ENCODE data around the gene CENPP. TPM values are rescaled to one million over a fixed set of nuclear protein-coding genes. Genes with fewer than 3 reads are reported as not detected.

Gene CENPP
- total RNA-seq, 1 experiment from 2014 or later = 14.3 TPM

DNA sequence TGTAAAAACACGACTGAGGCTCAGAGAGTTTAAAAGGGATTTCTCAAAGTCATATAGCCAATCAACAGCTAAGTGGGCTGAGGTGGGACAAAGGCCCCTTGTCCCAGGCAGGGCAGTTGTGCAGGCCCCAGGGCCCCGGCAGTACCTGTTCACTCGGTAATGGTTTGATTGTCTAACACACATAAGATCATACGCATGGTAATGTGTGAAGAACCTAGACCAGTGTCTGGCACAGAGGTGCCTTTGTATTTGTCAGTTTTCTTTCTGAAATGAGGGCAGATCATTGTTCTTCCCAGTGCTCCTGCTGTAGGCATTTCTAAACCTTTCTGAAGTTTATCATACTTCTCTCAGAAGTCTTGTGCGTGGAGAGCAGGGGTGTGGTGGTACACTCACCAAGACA is 277.3 kb downstream of the CENPP start:
- Mint-ChIP-seq H3K9me3 (peaks cover 21% of the 10 kb centered on the region), H3K4me1 (no peaks in the 10 kb centered on the region), H3K27ac (no peak overlapping the region), H3K4me3 (no peak overlapping the region), H3K27me3 (ENCODE audit: low read depth) (no peaks in the 10 kb centered on the region), H3K36me3 (peaks cover 17% of the 10 kb centered on the region)
- DNase-seq (ENCODE audit: low spot score) (no peak), ATAC-seq (no peak)
- CTCF ChIA-PET = interaction anchor here (0.6 to 0.7 kb wide), 2 partner anchors 55 to 425 kb away, joined by 3 to 5 read pairs; no protein-coding TSS in a partner anchor
- TF ChIP-seq ESRRA (CRISPR knock-in tag; IDR thresholded peaks at IDR 0.05; ENCODE audit: borderline replicate concordance) = no peak
- POLR2A ChIA-PET = no interaction called here

DNA sequence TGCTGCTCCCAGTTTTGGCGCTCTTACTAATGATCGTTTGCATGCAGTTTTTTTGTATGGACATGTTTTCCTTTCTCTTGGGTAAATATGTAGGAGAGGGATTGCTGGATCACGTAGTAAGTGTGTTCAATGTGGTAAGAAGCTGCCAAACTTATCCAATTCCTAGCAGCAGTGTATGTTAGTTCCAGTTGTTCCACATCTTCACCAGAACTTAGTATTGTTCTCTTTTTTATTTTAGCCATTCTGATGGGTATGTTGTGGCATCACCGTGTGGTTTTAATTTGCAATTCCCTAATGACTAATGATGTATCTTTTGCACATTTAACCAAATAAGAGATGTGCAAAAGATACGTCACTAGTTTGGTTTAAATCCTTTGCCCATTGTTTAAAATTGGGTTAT is 278.2 kb downstream of the CENPP start:
- Mint-ChIP-seq H3K4me3 (no peak overlapping the region), H3K36me3 (peaks cover 17% of the 10 kb centered on the region), H3K4me1 (no peaks in the 10 kb centered on the region), H3K27me3 (ENCODE audit: low read depth) (no peaks in the 10 kb centered on the region), H3K27ac (no peak overlapping the region), H3K9me3 (peaks cover 21% of the 10 kb centered on the region)
- no peak for ATAC-seq
- no peak for DNase-seq (ENCODE audit: low spot score)
- POLR2A ChIA-PET = no interaction called here
- no peak for TF ChIP-seq ESRRA (CRISPR knock-in tag; IDR thresholded peaks at IDR 0.05; ENCODE audit: borderline replicate concordance)
- TF ChIP-seq, protein P1, sequence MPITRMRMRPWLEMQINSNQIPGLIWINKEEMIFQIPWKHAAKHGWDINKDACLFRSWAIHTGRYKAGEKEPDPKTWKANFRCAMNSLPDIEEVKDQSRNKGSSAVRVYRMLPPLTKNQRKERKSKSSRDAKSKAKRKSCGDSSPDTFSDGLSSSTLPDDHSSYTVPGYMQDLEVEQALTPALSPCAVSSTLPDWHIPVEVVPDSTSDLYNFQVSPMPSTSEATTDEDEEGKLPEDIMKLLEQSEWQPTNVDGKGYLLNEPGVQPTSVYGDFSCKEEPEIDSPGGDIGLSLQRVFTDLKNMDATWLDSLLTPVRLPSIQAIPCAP (CRISPR knock-in tag; IDR thresholded peaks at IDR 0.05) = no peak
- no peak for TF ChIP-seq SMAD3 (CRISPR knock-in tag; IDR thresholded peaks at IDR 0.05; ENCODE audit: borderline replicate concordance)
- no peak for TF ChIP-seq PRRX2 (CRISPR knock-in tag; IDR thresholded peaks at IDR 0.05)
- TF ChIP-seq, protein P2, sequence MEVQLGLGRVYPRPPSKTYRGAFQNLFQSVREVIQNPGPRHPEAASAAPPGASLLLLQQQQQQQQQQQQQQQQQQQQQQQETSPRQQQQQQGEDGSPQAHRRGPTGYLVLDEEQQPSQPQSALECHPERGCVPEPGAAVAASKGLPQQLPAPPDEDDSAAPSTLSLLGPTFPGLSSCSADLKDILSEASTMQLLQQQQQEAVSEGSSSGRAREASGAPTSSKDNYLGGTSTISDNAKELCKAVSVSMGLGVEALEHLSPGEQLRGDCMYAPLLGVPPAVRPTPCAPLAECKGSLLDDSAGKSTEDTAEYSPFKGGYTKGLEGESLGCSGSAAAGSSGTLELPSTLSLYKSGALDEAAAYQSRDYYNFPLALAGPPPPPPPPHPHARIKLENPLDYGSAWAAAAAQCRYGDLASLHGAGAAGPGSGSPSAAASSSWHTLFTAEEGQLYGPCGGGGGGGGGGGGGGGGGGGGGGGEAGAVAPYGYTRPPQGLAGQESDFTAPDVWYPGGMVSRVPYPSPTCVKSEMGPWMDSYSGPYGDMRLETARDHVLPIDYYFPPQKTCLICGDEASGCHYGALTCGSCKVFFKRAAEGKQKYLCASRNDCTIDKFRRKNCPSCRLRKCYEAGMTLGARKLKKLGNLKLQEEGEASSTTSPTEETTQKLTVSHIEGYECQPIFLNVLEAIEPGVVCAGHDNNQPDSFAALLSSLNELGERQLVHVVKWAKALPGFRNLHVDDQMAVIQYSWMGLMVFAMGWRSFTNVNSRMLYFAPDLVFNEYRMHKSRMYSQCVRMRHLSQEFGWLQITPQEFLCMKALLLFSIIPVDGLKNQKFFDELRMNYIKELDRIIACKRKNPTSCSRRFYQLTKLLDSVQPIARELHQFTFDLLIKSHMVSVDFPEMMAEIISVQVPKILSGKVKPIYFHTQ (CRISPR knock-in tag; IDR thresholded peaks at IDR 0.05) = no peak
- TF ChIP-seq ETV6 (CRISPR knock-in tag; IDR thresholded peaks at IDR 0.05) = no peak
- no peak for TF ChIP-seq ZNF423 (CRISPR knock-in tag; IDR thresholded peaks at IDR 0.05)
- TF ChIP-seq, protein P3, sequence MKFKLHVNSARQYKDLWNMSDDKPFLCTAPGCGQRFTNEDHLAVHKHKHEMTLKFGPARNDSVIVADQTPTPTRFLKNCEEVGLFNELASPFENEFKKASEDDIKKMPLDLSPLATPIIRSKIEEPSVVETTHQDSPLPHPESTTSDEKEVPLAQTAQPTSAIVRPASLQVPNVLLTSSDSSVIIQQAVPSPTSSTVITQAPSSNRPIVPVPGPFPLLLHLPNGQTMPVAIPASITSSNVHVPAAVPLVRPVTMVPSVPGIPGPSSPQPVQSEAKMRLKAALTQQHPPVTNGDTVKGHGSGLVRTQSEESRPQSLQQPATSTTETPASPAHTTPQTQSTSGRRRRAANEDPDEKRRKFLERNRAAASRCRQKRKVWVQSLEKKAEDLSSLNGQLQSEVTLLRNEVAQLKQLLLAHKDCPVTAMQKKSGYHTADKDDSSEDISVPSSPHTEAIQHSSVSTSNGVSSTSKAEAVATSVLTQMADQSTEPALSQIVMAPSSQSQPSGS (CRISPR knock-in tag; IDR thresholded peaks at IDR 0.05; ENCODE audit: borderline replicate concordance, low read depth) = no peak
- no peak for TF ChIP-seq ZNF232 (CRISPR knock-in tag; IDR thresholded peaks at IDR 0.05)
- no peak for TF ChIP-seq ZNF671 (CRISPR knock-in tag; IDR thresholded peaks at IDR 0.05)
- no peak for TF ChIP-seq GTF2I (CRISPR knock-in tag; conservative IDR thresholded peaks at IDR 0.05)
- TF ChIP-seq NFATC4 (CRISPR knock-in tag; IDR thresholded peaks at IDR 0.05) = no peak
- no peak for TF ChIP-seq RELA (CRISPR knock-in tag; IDR thresholded peaks at IDR 0.05; ENCODE audit: borderline replicate concordance)
- no peak for TF ChIP-seq ZBTB21 (CRISPR knock-in tag; IDR thresholded peaks at IDR 0.05; ENCODE audit: borderline replicate concordance)
- TF ChIP-seq JUN (CRISPR knock-in tag; IDR thresholded peaks at IDR 0.05) = no peak
- TF ChIP-seq MYBL2 (CRISPR knock-in tag; IDR thresholded peaks at IDR 0.05) = no peak
- CTCF ChIA-PET = no interaction called here

DNA sequence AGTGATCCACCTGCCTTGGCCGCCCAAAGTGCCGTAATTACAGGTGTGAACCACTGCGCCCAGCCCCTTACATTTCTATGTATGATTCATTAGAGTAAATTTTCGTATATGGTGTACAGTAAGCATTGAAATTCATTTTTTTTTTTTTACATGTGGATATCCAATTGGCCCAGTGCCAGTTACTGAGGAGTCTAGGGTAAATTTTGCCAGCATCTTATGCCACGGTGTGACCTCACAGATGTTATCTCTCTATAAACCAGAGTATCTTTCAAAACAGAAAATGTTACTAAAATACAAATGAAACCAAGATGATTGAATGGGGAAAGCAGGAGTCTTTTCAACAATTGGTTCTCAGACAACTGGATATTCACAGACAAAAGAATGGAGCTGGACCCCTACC is 279.5 kb downstream of the CENPP start:
- peaks cover 21% of the 10 kb centered on the region for H3K9me3 Mint-ChIP-seq
- no peaks in the 10 kb centered on the region for H3K27me3 Mint-ChIP-seq (ENCODE audit: low read depth)
- DNase-seq (ENCODE audit: low spot score) (no peak), ATAC-seq (no peak)
- no peaks in the 10 kb centered on the region for H3K4me1 Mint-ChIP-seq
- ChIA-PET POLR2A (no interaction called here), CTCF (no interaction called here)
- H3K4me3 Mint-ChIP-seq = no peak overlapping the region
- no peak overlapping the region for H3K27ac Mint-ChIP-seq
- no peak for TF ChIP-seq TP53 (CRISPR knock-in tag; IDR thresholded peaks at IDR 0.05)
- TF ChIP-seq NR1H2 (CRISPR knock-in tag; IDR thresholded peaks at IDR 0.05) = no peak
- TF ChIP-seq OVOL2 (CRISPR knock-in tag; IDR thresholded peaks at IDR 0.05; ENCODE audit: borderline replicate concordance) = no peak
- TF ChIP-seq, protein P4, sequence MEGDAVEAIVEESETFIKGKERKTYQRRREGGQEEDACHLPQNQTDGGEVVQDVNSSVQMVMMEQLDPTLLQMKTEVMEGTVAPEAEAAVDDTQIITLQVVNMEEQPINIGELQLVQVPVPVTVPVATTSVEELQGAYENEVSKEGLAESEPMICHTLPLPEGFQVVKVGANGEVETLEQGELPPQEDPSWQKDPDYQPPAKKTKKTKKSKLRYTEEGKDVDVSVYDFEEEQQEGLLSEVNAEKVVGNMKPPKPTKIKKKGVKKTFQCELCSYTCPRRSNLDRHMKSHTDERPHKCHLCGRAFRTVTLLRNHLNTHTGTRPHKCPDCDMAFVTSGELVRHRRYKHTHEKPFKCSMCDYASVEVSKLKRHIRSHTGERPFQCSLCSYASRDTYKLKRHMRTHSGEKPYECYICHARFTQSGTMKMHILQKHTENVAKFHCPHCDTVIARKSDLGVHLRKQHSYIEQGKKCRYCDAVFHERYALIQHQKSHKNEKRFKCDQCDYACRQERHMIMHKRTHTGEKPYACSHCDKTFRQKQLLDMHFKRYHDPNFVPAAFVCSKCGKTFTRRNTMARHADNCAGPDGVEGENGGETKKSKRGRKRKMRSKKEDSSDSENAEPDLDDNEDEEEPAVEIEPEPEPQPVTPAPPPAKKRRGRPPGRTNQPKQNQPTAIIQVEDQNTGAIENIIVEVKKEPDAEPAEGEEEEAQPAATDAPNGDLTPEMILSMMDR (IDR thresholded peaks at IDR 0.05) = no peak
- TF ChIP-seq FOXP1 (CRISPR knock-in tag; IDR thresholded peaks at IDR 0.05; ENCODE audit: borderline replicate concordance) = no peak
- TF ChIP-seq, protein P5, sequence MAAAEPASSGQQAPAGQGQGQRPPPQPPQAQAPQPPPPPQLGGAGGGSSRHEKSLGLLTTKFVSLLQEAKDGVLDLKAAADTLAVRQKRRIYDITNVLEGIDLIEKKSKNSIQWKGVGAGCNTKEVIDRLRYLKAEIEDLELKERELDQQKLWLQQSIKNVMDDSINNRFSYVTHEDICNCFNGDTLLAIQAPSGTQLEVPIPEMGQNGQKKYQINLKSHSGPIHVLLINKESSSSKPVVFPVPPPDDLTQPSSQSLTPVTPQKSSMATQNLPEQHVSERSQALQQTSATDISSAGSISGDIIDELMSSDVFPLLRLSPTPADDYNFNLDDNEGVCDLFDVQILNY (CRISPR knock-in tag; IDR thresholded peaks at IDR 0.05) = no peak
- H3K36me3 Mint-ChIP-seq = peaks cover 17% of the 10 kb centered on the region
